Naive thymus-derived CD4-positive, alpha-beta T cell (primary cell): ENCODE measurements around the gene VSTM2L. TPM values are rescaled to one million over a fixed set of nuclear protein-coding genes. Genes with fewer than 3 reads are reported as not detected.

ENCODE experiments used
- ATAC-seq: fragments of 150-1000 bp; cut with Tn5 transposase; 2 replicates; pipeline ENCODE4 v1.10.0; 2021; ENCODE audit warnings: mild to moderate bottlenecking, moderate library complexity
- CTCF ChIA-PET: fragments of 350-600 bp; sonication (Branson Sonifier 250); formaldehyde crosslinking; loops from one replicate; lab custom pipeline; 2021; ENCODE audit warnings: antibody characterized with exemption; lab: Charles Lee
- POLR2A ChIA-PET: fragments of 350-600 bp; sonication (Branson Sonifier 250); formaldehyde crosslinking; loops from one replicate; lab custom pipeline; 2021; ENCODE audit warnings: antibody characterized with exemption, inconsistent platforms; lab: Charles Lee
- DNase-seq, 9 donors: peaks; one replicate each; pipeline versions ENCODE4 v3.0.0 to v3.0.0-alpha.2; 2020 to 2022; ENCODE audit warnings: mixed read lengths in 1 of 9
- H3K27ac ChIP-seq: one replicate; pipeline ENCODE4 v1.7.0; 2013; ENCODE audit warnings: mild to moderate bottlenecking, low read depth, low read length, moderate library complexity
- H3K27me3 ChIP-seq, 2 donors: one replicate each; pipeline ENCODE4 v1.7.0; 2013; ENCODE audit warnings: low read length in 2 of 2, mild to moderate bottlenecking in 2 of 2, moderate library complexity in 2 of 2; ENCODE audit not compliant: control insufficient read depth in 2 of 2, insufficient read depth in 2 of 2
- H3K36me3 ChIP-seq, 3 experiments: 1 replicate in 2 of 3; 2 replicates in 1 of 3; pipeline ENCODE4 v1.7.0; 2013; ENCODE audit warnings: low read length in 3 of 3, mild to moderate bottlenecking in 3 of 3, moderate library complexity in 1 of 3; ENCODE audit not compliant: insufficient read depth in 3 of 3, control insufficient read depth in 2 of 3
- H3K4me1 ChIP-seq, 2 donors: one replicate each; pipeline ENCODE4 v1.7.0; 2013; ENCODE audit warnings: low read length in 2 of 2, mild to moderate bottlenecking in 2 of 2, moderate library complexity in 1 of 2; ENCODE audit not compliant: control insufficient read depth in 2 of 2, insufficient read depth in 2 of 2
- H3K4me3 ChIP-seq: 2 replicates; pipeline ENCODE4 v1.7.0; 2013; ENCODE audit warnings: mild to moderate bottlenecking, low read length
- H3K9me3 ChIP-seq, 3 experiments: 1 replicate in 2 of 3; 2 replicates in 1 of 3; pipeline ENCODE4 v1.7.0; 2013; ENCODE audit warnings: low read length in 3 of 3; ENCODE audit not compliant: control insufficient read depth in 2 of 3
- H3K27ac Mint-ChIP-seq, 9 donors: one replicate each; pipeline ENCODE4 v1.8.0; 2020 to 2022; ENCODE audit warnings: mixed read lengths in 9 of 9, mild to moderate bottlenecking in 8 of 9, moderate library complexity in 5 of 9, inconsistent platforms in 2 of 9
- H3K27me3 Mint-ChIP-seq, 5 donors: one replicate each; pipeline ENCODE4 v1.8.0; 2021 to 2022; ENCODE audit warnings: mixed read lengths in 5 of 5, mild to moderate bottlenecking in 1 of 5
- H3K36me3 Mint-ChIP-seq, 5 donors: one replicate each; pipeline ENCODE4 v1.8.0; 2020 to 2022; ENCODE audit warnings: mixed read lengths in 5 of 5, mild to moderate bottlenecking in 3 of 5, inconsistent platforms in 1 of 5
- H3K4me1 Mint-ChIP-seq, 7 donors: one replicate each; pipeline ENCODE4 v1.8.0; 2020 to 2022; ENCODE audit warnings: mixed read lengths in 7 of 7, mild to moderate bottlenecking in 3 of 7, inconsistent platforms in 1 of 7
- H3K4me3 Mint-ChIP-seq, 10 donors: one replicate each; pipeline ENCODE4 v1.8.0; 2020 to 2022; ENCODE audit warnings: mild to moderate bottlenecking in 10 of 10, mixed read lengths in 10 of 10, moderate library complexity in 6 of 10, inconsistent platforms in 2 of 10
- H3K9me3 Mint-ChIP-seq, 11 donors: one replicate each; pipeline ENCODE4 v1.8.0; 2020 to 2022; ENCODE audit warnings: mixed read lengths in 11 of 11, mild to moderate bottlenecking in 4 of 11, inconsistent platforms in 1 of 11, moderate library complexity in 1 of 11
- intact Hi-C, 2 donors: fragments of 100-400 bp; cut with micrococcal nuclease; formaldehyde crosslinking; loops; one replicate each; pipeline ENCODE4 v1.15.1; 2023
- polyA plus RNA-seq, 2 donors: library from polyadenylated mRNA; unstranded; fragments of 300-500 nt; fragmentation: Illumina TruSeq; gene quantifications; one replicate each; pipeline ENCODE4 v1.2.3, GENCODE V29; 2021
- total RNA-seq, 6 experiments: library from RNA in 5 of 6; stranded (reverse) in 5 of 6; gene quantifications; 1 replicate in 5 of 6; 2 replicates in 1 of 6; pipeline ENCODE4 v1.2.3 and lab custom pipeline; 2021 to 2026

The VSTM2L gene
- total and polyA plus RNA-seq, 7 experiments from 2014 or later, result 0.12 TPM; not detected in 6

- intact Hi-C loops, result no loop called here
- Histone ChIP-seq H3K4me1 (no peaks in the 10 kb centered on the region), H3K9me3 (no peaks in the 10 kb centered on the region), H3K4me3 (no peak overlapping the region), H3K27me3 (no peaks in the 10 kb centered on the region), H3K27ac (no peak overlapping the region), H3K36me3 (peaks cover 0 to 79% (median 0%) of the 10 kb centered on the region in 3 experiments)
- peak overlapping the region in 2 of 9 donors; percentile 22 to 65 for H3K27ac Mint-ChIP-seq
- CTCF ChIA-PET, result no interaction called here
- no peaks in the 10 kb centered on the region for H3K27me3 Mint-ChIP-seq
- H3K36me3 Mint-ChIP-seq, result peaks cover 0 to 45% (median 23%) of the 10 kb centered on the region in 5 donors
- POLR2A ChIA-PET, result no interaction called here
- DNase-seq, result no peak
- no peaks in the 10 kb centered on the region for H3K9me3 Mint-ChIP-seq
- H3K4me1 Mint-ChIP-seq, result peaks cover 0 to 2% (median 0%) of the 10 kb centered on the region in 7 donors
- ATAC-seq, result no peak
- H3K4me3 Mint-ChIP-seq, result no peak overlapping the region
These were observed 32.6 kb upstream of the VSTM2L start for GRCh38 chr20:37870294-37870693.

- H3K36me3 ChIP-seq, result peaks cover 0 to 68% (median 0%) of the 10 kb centered on the region in 3 experiments
- Mint-ChIP-seq H3K9me3 (no peaks in the 10 kb centered on the region), H3K27ac (no peak overlapping the region), H3K4me3 (no peak overlapping the region), H3K36me3 (peaks cover 0 to 45% (median 23%) of the 10 kb centered on the region in 5 donors), H3K27me3 (no peaks in the 10 kb centered on the region), H3K4me1 (peaks cover 0 to 2% (median 0%) of the 10 kb centered on the region in 7 donors)
- H3K4me1 ChIP-seq, result no peaks in the 10 kb centered on the region
- intact Hi-C loops, result no loop called here
- H3K27ac ChIP-seq, result no peak overlapping the region
- no peak for ATAC-seq
- DNase-seq, result no peak
- no peaks in the 10 kb centered on the region for H3K9me3 ChIP-seq
- H3K27me3 ChIP-seq, result no peaks in the 10 kb centered on the region
- POLR2A ChIA-PET, result no interaction called here
- no peak overlapping the region for H3K4me3 ChIP-seq
- CTCF ChIA-PET, result no interaction called here
These were observed 31.2 kb upstream of the VSTM2L start for GRCh38 chr20:37871751-37872150.

- no peaks in the 10 kb centered on the region for H3K9me3 Mint-ChIP-seq
- H3K27ac ChIP-seq, result no peak overlapping the region
- ChIA-PET CTCF (no interaction called here), POLR2A (no interaction called here)
- intact Hi-C loops, result no loop called here
- H3K27me3 ChIP-seq, result no peaks in the 10 kb centered on the region
- peaks cover 0 to 2% (median 0%) of the 10 kb centered on the region in 7 donors for H3K4me1 Mint-ChIP-seq
- H3K4me3 ChIP-seq, result no peak overlapping the region
- ATAC-seq (no peak), DNase-seq (no peak)
- H3K36me3 Mint-ChIP-seq, result peaks cover 0 to 45% (median 20%) of the 10 kb centered on the region in 5 donors
- H3K9me3 ChIP-seq, result no peaks in the 10 kb centered on the region
- H3K4me1 ChIP-seq, result no peaks in the 10 kb centered on the region
- no peak overlapping the region for H3K4me3 Mint-ChIP-seq
- H3K27me3 Mint-ChIP-seq, result no peaks in the 10 kb centered on the region
- no peak overlapping the region for H3K27ac Mint-ChIP-seq
- H3K36me3 ChIP-seq, result peaks cover 0 to 66% (median 0%) of the 10 kb centered on the region in 3 experiments
These were observed 30.8 kb upstream of the VSTM2L start for GRCh38 chr20:37872161-37872560.

GRCh38 chr20:37873884-37874283 is 29.0 kb upstream of the VSTM2L start:
- Mint-ChIP-seq H3K4me3 (no peak overlapping the region), H3K9me3 (no peaks in the 10 kb centered on the region), H3K27ac (peak overlapping the region in 1 of 9 donors; percentile 9), H3K36me3 (peaks cover 0 to 42% (median 15%) of the 10 kb centered on the region in 5 donors), H3K27me3 (no peaks in the 10 kb centered on the region), H3K4me1 (peaks cover 0 to 2% (median 0%) of the 10 kb centered on the region in 7 donors)
- intact Hi-C loops, result no loop called here
- Histone ChIP-seq H3K27me3 (no peaks in the 10 kb centered on the region), H3K4me1 (no peaks in the 10 kb centered on the region), H3K4me3 (no peak overlapping the region), H3K36me3 (peaks cover 0 to 51% (median 0%) of the 10 kb centered on the region in 3 experiments), H3K27ac (no peak overlapping the region), H3K9me3 (no peaks in the 10 kb centered on the region)
- POLR2A ChIA-PET, result no interaction called here
- CTCF ChIA-PET, result interaction anchor here (0.6 kb wide), 1 partner anchor 15 kb away, joined by 3 read pairs; no protein-coding TSS in a partner anchor
- ATAC-seq, result no peak
- DNase-seq, result no peak

GRCh38 chr20:37875460-37876175 is 27.3 kb upstream of the VSTM2L start:
- CTCF ChIA-PET, result no interaction called here
- H3K36me3 Mint-ChIP-seq, result peaks cover 0 to 33% (median 9%) of the 10 kb centered on the region in 5 donors
- no peak overlapping the region for H3K4me3 Mint-ChIP-seq
- Histone ChIP-seq H3K36me3 (peaks cover 0 to 33% (median 0%) of the 10 kb centered on the region in 3 experiments), H3K27me3 (no peaks in the 10 kb centered on the region), H3K27ac (no peak overlapping the region), H3K9me3 (no peaks in the 10 kb centered on the region), H3K4me1 (no peaks in the 10 kb centered on the region), H3K4me3 (no peak overlapping the region)
- H3K4me1 Mint-ChIP-seq, result no peaks in the 10 kb centered on the region
- DNase-seq (no peak), ATAC-seq (no peak)
- H3K9me3 Mint-ChIP-seq, result no peaks in the 10 kb centered on the region
- POLR2A ChIA-PET, result no interaction called here
- no peaks in the 10 kb centered on the region for H3K27me3 Mint-ChIP-seq
- no peak overlapping the region for H3K27ac Mint-ChIP-seq
- intact Hi-C loops, result no loop called here

GRCh38 chr20:37876863-37877262 is 26.1 kb upstream of the VSTM2L start:
- peaks cover 0 to 1% (median 0%) of the 10 kb centered on the region in 11 donors for H3K9me3 Mint-ChIP-seq
- H3K27ac Mint-ChIP-seq, result no peak overlapping the region
- Histone ChIP-seq H3K36me3 (peaks cover 0 to 21% (median 0%) of the 10 kb centered on the region in 3 experiments), H3K4me3 (no peak overlapping the region), H3K27me3 (no peaks in the 10 kb centered on the region), H3K27ac (no peak overlapping the region), H3K4me1 (no peaks in the 10 kb centered on the region), H3K9me3 (no peaks in the 10 kb centered on the region)
- ATAC-seq (no peak), DNase-seq (no peak)
- no peaks in the 10 kb centered on the region for H3K27me3 Mint-ChIP-seq
- no peak overlapping the region for H3K4me3 Mint-ChIP-seq
- H3K4me1 Mint-ChIP-seq, result no peaks in the 10 kb centered on the region
- POLR2A ChIA-PET, result no interaction called here
- intact Hi-C loops, result no loop called here
- peaks cover 0 to 21% (median 5%) of the 10 kb centered on the region in 5 donors for H3K36me3 Mint-ChIP-seq
- CTCF ChIA-PET, result interaction anchor here (0.5 kb wide), 2 partner anchors 67 to 396 kb away, joined by 4 read pairs; no protein-coding TSS in a partner anchor
